PC-9 (cell line): ENCODE data around the gene WNT8B. TPM values are rescaled to one million over a fixed set of nuclear protein-coding genes. Genes with fewer than 3 reads are reported as not detected.

Experiments used
- BruUV-seq: library from RNA; stranded (reverse); fragments of 400-500 nt; replicated peaks from 2 replicates; lab custom pipeline; 2021; lab: Mats Ljungman, UMichigan
- CTCF ChIA-PET: fragments of 300-600 bp; sonication (Branson Sonifier 250); formaldehyde crosslinking; loops from one replicate; lab custom pipeline; 2022; ENCODE audit warnings: antibody characterized with exemption; lab: Charles Lee
- POLR2A ChIA-PET: fragments of 300-600 bp; sonication (Branson Sonifier 250); formaldehyde crosslinking; loops from one replicate; lab custom pipeline; 2022; ENCODE audit warnings: antibody characterized with exemption; ENCODE audit not compliant: unreplicated experiment; lab: Charles Lee
- DNase-seq, 2 experiments: peaks; one replicate each; pipeline versions ENCODE4 v3.0.0 to v3.0.0-alpha.2; 2015 to 2022; ENCODE audit warnings: mixed read lengths in 1 of 2
- H2AFZ ChIP-seq: fragments of 200-600 bp; sonication (generic); 2 replicates; pipeline ENCODE4 v1.8.1; 2017; ENCODE audit warnings: antibody characterized with exemption
- H3F3A ChIP-seq: fragments of 200-600 bp; sonication (generic); 2 replicates; pipeline ENCODE4 v1.8.1; 2017; ENCODE audit warnings: antibody characterized with exemption, mild to moderate bottlenecking, low read depth; ENCODE audit not compliant: insufficient read depth
- H3K27ac ChIP-seq: fragments of 200-600 bp; sonication (generic); 2 replicates; pipeline ENCODE4 v1.6.1; 2016; ENCODE audit warnings: mixed run types
- H3K27me3 ChIP-seq: fragments of 200-600 bp; sonication (generic); 2 replicates; pipeline ENCODE4 v1.6.1; 2016; ENCODE audit warnings: low read depth, mixed run types; ENCODE audit not compliant: insufficient read depth
- H3K36me3 ChIP-seq: fragments of 200-600 bp; sonication (generic); 2 replicates; pipeline ENCODE4 v1.6.1; 2016; ENCODE audit warnings: low read depth, mixed run types
- H3K4me1 ChIP-seq: fragments of 200-600 bp; sonication (generic); replicated peaks from 2 replicates; pipeline ENCODE4 v1.6.1; 2016; ENCODE audit warnings: mixed run types; ENCODE audit not compliant: insufficient read depth
- H3K4me2 ChIP-seq: fragments of 200-600 bp; sonication (generic); 2 replicates; pipeline ENCODE4 v1.6.1; 2017; ENCODE audit warnings: mixed run types
- H3K4me3 ChIP-seq: fragments of 200-600 bp; sonication (generic); 2 replicates; pipeline ENCODE4 v1.6.1; 2016; ENCODE audit warnings: mixed run types
- H3K79me2 ChIP-seq: fragments of 200-600 bp; sonication (generic); 2 replicates; pipeline ENCODE4 v1.6.1; 2017; ENCODE audit warnings: low read depth, mixed run types
- H3K9me2 ChIP-seq: fragments of 200-600 bp; sonication (generic); 2 replicates; pipeline ENCODE4 v1.8.1; 2017; ENCODE audit warnings: mild to moderate bottlenecking; ENCODE audit not compliant: insufficient read depth
- H3K9me3 ChIP-seq: fragments of 200-600 bp; sonication (generic); 2 replicates; pipeline ENCODE4 v1.8.1; 2016; ENCODE audit warnings: low read depth; ENCODE audit not compliant: insufficient read depth
- H4K20me1 ChIP-seq: fragments of 200-600 bp; sonication (generic); 2 replicates; pipeline ENCODE4 v1.8.1; 2017; ENCODE audit not compliant: insufficient read depth
- CTCF ChIP-seq: fragments of 200-600 bp; sonication (generic); conservative IDR thresholded peaks from 2 replicates; pipeline ENCODE4 v1.6.1; 2017; ENCODE audit warnings: mixed run types, antibody characterized with exemption, mild to moderate bottlenecking, moderate library complexity
- EZH2 ChIP-seq: fragments of 200-600 bp; sonication (generic); IDR thresholded peaks from 2 replicates; pipeline ENCODE4 v1.8.0; 2017; ENCODE audit warnings: antibody characterized with exemption, low read depth
- intact Hi-C: fragments of 100-400 bp; cut with micrococcal nuclease; formaldehyde crosslinking; loops from one replicate; pipeline ENCODE4 v1.10.0; 2022; ENCODE audit not compliant: unreplicated experiment
- total RNA-seq: library from RNA; stranded (reverse); gene quantifications from 2 replicates; pipeline ENCODE4 v1.2.3, GENCODE V29; 2021

WNT8B gene
- total RNA-seq, 1 experiment from 2014 or later = not detected

DNA sequence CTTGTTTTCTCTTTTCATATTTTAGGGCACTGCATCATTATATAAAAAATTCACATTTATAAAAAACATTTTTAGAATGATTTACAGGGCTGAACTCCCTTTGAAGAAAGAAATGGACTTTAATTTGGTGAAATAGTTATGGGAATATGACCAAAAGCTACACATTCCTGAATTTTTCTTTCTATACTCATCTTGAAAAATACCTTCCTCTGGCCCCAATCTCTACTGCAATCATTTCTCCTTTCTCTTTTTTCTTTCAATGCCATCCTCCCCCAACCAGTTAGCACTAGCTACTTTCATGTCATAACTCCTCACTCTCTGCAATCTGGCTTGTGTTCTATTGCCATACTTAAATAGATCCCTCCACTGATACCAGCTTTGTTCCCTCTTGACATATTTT, 6.2 kb downstream of the WNT8B start:
- no peak for DNase-seq
- ChIA-PET CTCF (no interaction called here), POLR2A (no interaction called here)
- no peaks in the 10 kb centered on the region for H3K4me1 ChIP-seq
- H3K36me3 ChIP-seq = no peaks in the 10 kb centered on the region
- H3K4me3 ChIP-seq = no peak overlapping the region
- TF ChIP-seq EZH2 (no peak), CTCF (no peak)
- no peaks in the 10 kb centered on the region for H3K9me3 ChIP-seq
- H3K27ac ChIP-seq = no peak overlapping the region
- H2AFZ ChIP-seq = no peak overlapping the region
- intact Hi-C loops = no loop called here
- H4K20me1 ChIP-seq = no peaks in the 10 kb centered on the region
- H3K4me2 ChIP-seq = no peak overlapping the region
- BruUV-seq = no TSS peak
- H3K27me3 ChIP-seq = peaks cover 21% of the 10 kb centered on the region
- H3F3A ChIP-seq = no peaks in the 10 kb centered on the region
- H3K79me2 ChIP-seq = no peaks in the 10 kb centered on the region
- H3K9me2 ChIP-seq = no peaks in the 10 kb centered on the region

DNA sequence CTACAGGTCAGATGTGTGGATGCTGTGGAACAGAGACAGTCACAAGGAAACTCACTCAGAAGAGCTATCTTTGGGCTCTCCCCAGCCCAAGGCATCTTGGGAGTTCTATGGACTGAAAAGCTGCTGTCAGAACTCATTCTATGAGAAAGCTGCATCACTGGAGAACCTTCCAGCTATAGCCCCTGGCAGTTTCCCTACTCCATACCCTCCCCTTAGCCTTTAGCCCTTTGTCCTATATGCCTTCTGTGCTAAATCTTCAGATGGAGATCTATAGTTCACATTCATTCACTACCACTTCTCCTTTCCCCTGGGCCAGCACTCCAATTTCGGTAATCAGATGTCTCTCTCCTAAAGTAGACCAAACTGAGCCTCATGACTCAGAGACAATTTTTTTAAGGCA, 6.9 kb downstream of the WNT8B start:
- Histone ChIP-seq H3K9me2 (no peaks in the 10 kb centered on the region), H3K27me3 (peaks cover 14% of the 10 kb centered on the region; the same call in 1 of the 2 replicates), H3K4me2 (no peak overlapping the region), H3F3A (no peaks in the 10 kb centered on the region), H3K9me3 (no peaks in the 10 kb centered on the region), H3K27ac (no peak overlapping the region), H3K79me2 (no peaks in the 10 kb centered on the region), H3K4me3 (no peak overlapping the region), H4K20me1 (no peaks in the 10 kb centered on the region), H3K4me1 (no peaks in the 10 kb centered on the region), H3K36me3 (no peaks in the 10 kb centered on the region), H2AFZ (no peak overlapping the region)
- no peak for TF ChIP-seq CTCF
- no peak for TF ChIP-seq EZH2
- intact Hi-C loops = no loop called here
- DNase-seq = no peak
- BruUV-seq = no TSS peak
- POLR2A ChIA-PET = no interaction called here
- CTCF ChIA-PET = no interaction called here

- Histone ChIP-seq H3K36me3 (no peaks in the 10 kb centered on the region), H3K79me2 (no peaks in the 10 kb centered on the region), H3F3A (no peaks in the 10 kb centered on the region), H3K9me3 (no peaks in the 10 kb centered on the region), H3K4me2 (no peak overlapping the region), H2AFZ (no peak overlapping the region), H3K9me2 (no peaks in the 10 kb centered on the region), H3K4me3 (no peak overlapping the region), H3K27me3 (peaks cover 14% of the 10 kb centered on the region; the same call in 1 of the 2 replicates), H4K20me1 (no peaks in the 10 kb centered on the region), H3K27ac (no peak overlapping the region), H3K4me1 (no peaks in the 10 kb centered on the region)
- intact Hi-C loops = no loop called here
- ChIA-PET POLR2A (no interaction called here), CTCF (no interaction called here)
- no peak for TF ChIP-seq EZH2
- no peak for TF ChIP-seq CTCF
- DNase-seq = no peak
- BruUV-seq = no TSS peak
These were observed 7.6 kb downstream of the WNT8B start for GRCh38 chr10:100470367-100470766.
